Measurements from ENCODE around the gene FYN. TPM values are rescaled to one million over a fixed set of nuclear protein-coding genes. Genes with fewer than 3 reads are reported as not detected.

The FYN gene
- total RNA-seq, 4 donors from 2014 or later: 16.3 to 288 (median 52.2) TPM

GRCh38 chr6:111857674-111858337 is 15.4 kb downstream of the FYN start:
- 91% methylated on average over 8 of the region's 8 CpGs; no CpG with 5 or more reads in 1 of the 2 donors for WGBS, 2 donors (ENCODE audit: low coverage in 1 of 2)
- TF ChIP-seq POLR2A (IDR thresholded peaks at IDR 0.05): no peak
- TF ChIP-seq, protein P1, sequence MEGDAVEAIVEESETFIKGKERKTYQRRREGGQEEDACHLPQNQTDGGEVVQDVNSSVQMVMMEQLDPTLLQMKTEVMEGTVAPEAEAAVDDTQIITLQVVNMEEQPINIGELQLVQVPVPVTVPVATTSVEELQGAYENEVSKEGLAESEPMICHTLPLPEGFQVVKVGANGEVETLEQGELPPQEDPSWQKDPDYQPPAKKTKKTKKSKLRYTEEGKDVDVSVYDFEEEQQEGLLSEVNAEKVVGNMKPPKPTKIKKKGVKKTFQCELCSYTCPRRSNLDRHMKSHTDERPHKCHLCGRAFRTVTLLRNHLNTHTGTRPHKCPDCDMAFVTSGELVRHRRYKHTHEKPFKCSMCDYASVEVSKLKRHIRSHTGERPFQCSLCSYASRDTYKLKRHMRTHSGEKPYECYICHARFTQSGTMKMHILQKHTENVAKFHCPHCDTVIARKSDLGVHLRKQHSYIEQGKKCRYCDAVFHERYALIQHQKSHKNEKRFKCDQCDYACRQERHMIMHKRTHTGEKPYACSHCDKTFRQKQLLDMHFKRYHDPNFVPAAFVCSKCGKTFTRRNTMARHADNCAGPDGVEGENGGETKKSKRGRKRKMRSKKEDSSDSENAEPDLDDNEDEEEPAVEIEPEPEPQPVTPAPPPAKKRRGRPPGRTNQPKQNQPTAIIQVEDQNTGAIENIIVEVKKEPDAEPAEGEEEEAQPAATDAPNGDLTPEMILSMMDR (IDR thresholded peaks at IDR 0.05): no peak
- TF ChIP-seq POLR2AphosphoS5 (IDR thresholded peaks at IDR 0.05): no peak
- no peak for TF ChIP-seq EP300 (IDR thresholded peaks at IDR 0.05; ENCODE audit: low read depth)
- H3K27ac ChIP-seq: peak overlapping the region in 1 of 4 donors; percentile 27
- intact Hi-C loops (cut with DNase I; ENCODE audit: low total_unique reads): no loop called here
- H3K9me3 ChIP-seq: no peaks in the 10 kb centered on the region
- H3K36me3 ChIP-seq: no peaks in the 10 kb centered on the region
- H3K27me3 ChIP-seq: no peaks in the 10 kb centered on the region
- peaks cover 0 to 21% (median 1%) of the 10 kb centered on the region in 4 donors for H3K4me1 ChIP-seq
- in situ Hi-C loops (cut with MboI; ENCODE audit: low pct_ligation_motif_present in 1 of 4, low pct_unique_long_range_greater_than_20kb in 1 of 4, low sequenced_read_pairs in 3 of 4): no loop called here
- DNase-seq: no peak
- H3K4me3 ChIP-seq: no peak overlapping the region

GRCh38 chr6:111855753-111856152 is 17.5 kb downstream of the FYN start:
- Histone ChIP-seq H3K4me1 (peaks cover 0 to 32% (median 3%) of the 10 kb centered on the region in 4 donors), H3K27me3 (no peaks in the 10 kb centered on the region), H3K9me3 (no peaks in the 10 kb centered on the region), H3K27ac (no peak overlapping the region), H3K36me3 (no peaks in the 10 kb centered on the region), H3K4me3 (no peak overlapping the region)
- intact Hi-C loops (cut with DNase I; ENCODE audit: low total_unique reads): no loop called here
- 77 to 86% methylated on average over 1 of the region's 1 CpG for WGBS, 2 donors (ENCODE audit: low coverage in 1 of 2)
- in situ Hi-C loops (cut with MboI; ENCODE audit: low pct_ligation_motif_present in 1 of 4, low pct_unique_long_range_greater_than_20kb in 1 of 4, low sequenced_read_pairs in 3 of 4): no loop called here
- no peak for TF ChIP-seq POLR2A (IDR thresholded peaks at IDR 0.05)
- TF ChIP-seq POLR2AphosphoS5 (IDR thresholded peaks at IDR 0.05): no peak
- TF ChIP-seq, protein P1 (IDR thresholded peaks at IDR 0.05): no peak
- no peak for TF ChIP-seq EP300 (IDR thresholded peaks at IDR 0.05; ENCODE audit: low read depth)
- no peak for DNase-seq

- H3K4me1 ChIP-seq: peaks cover 0 to 35% (median 4%) of the 10 kb centered on the region in 4 donors
- no peaks in the 10 kb centered on the region for H3K9me3 ChIP-seq
- 75 to 89% methylated on average over 2 of the region's 2 CpGs for WGBS, 2 donors (ENCODE audit: low coverage in 1 of 2)
- no peak overlapping the region for H3K4me3 ChIP-seq
- TF ChIP-seq POLR2AphosphoS5 (IDR thresholded peaks at IDR 0.05) (no peak), POLR2A (IDR thresholded peaks at IDR 0.05) (no peak), EP300 (IDR thresholded peaks at IDR 0.05; ENCODE audit: low read depth) (no peak)
- TF ChIP-seq, protein P1 (IDR thresholded peaks at IDR 0.05): no peak
- H3K36me3 ChIP-seq: no peaks in the 10 kb centered on the region
- no peak overlapping the region for H3K27ac ChIP-seq
- H3K27me3 ChIP-seq: no peaks in the 10 kb centered on the region
- intact Hi-C loops (cut with DNase I; ENCODE audit: low total_unique reads): no loop called here
- in situ Hi-C loops (cut with MboI; ENCODE audit: low pct_ligation_motif_present in 1 of 4, low pct_unique_long_range_greater_than_20kb in 1 of 4, low sequenced_read_pairs in 3 of 4): no loop called here
- DNase-seq: no peak
Observed at GRCh38 chr6:111854683-111855082, 18.6 kb downstream of the FYN start.

DNA sequence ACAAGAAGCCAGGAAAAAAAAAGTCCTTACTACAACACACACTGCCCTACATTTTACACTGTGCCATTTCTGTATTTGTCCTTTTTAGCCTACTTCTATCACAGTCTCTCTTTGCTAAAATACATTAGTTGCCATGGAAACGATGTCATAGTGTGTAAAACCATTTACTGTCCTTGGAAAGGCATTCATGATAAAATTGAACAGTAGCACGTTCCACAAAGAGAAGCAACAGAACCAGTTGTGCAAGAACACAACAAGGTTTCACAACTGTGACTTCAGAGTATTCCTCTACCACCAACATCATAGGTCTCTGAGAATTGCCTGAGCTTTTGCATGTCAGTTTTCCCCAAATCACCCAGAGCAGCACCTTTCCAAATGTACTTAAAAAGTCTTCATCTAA is 20.5 kb downstream of the FYN start:
- H3K27me3 ChIP-seq: no peaks in the 10 kb centered on the region
- WGBS, 2 donors (ENCODE audit: low coverage in 1 of 2): 45 to 46% methylated on average over 2 of the region's 2 CpGs
- TF ChIP-seq, protein P1 (IDR thresholded peaks at IDR 0.05): no peak
- no peak for TF ChIP-seq EP300 (IDR thresholded peaks at IDR 0.05; ENCODE audit: low read depth)
- no peak for TF ChIP-seq POLR2A (IDR thresholded peaks at IDR 0.05)
- TF ChIP-seq POLR2AphosphoS5 (IDR thresholded peaks at IDR 0.05): no peak
- in situ Hi-C loops (cut with MboI; ENCODE audit: low pct_ligation_motif_present in 1 of 4, low pct_unique_long_range_greater_than_20kb in 1 of 4, low sequenced_read_pairs in 3 of 4): no loop called here
- no peak overlapping the region for H3K27ac ChIP-seq
- no peaks in the 10 kb centered on the region for H3K36me3 ChIP-seq
- H3K4me3 ChIP-seq: no peak overlapping the region
- no peaks in the 10 kb centered on the region for H3K9me3 ChIP-seq
- H3K4me1 ChIP-seq: peaks cover 0 to 35% (median 4%) of the 10 kb centered on the region in 4 donors
- intact Hi-C loops (cut with DNase I; ENCODE audit: low total_unique reads): no loop called here
- no peak for DNase-seq

All from transverse colon (tissue), 4 donors.